CD1c-positive myeloid dendritic cell (primary cell): ENCODE measurements around the gene TPR.

Experiments used
- DNase-seq: peaks from one replicate; pipeline ENCODE4 v3.0.0-alpha.2; 2016; ENCODE audit errors: extremely low spot score

Gene TPR

DNA sequence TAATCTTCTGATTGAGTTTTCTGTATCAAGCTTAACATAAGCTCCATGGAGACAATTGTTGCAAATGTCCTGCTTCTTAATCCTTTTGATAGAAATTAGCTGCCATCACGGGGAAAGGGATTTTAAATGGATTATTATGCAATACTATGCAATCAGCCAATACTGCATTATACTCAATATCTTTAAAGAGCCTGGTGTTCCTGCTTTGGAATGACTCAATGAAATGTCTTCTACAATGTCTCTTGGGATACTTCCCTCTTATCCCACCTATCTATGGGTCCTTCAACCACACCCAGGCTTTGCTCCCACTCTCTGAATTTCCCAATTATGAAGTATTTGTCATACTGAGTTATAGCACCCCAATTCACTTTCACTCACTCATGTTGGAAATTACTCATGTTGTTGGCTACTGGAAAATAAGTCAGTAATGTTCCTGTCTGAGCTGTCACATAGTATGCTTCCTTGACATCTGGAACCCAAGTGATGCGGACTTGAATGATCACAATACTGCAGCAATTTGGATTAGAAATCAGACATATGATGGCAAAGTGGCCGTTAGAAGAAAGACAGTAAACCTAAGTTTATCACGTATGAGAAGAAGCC, 85.0 kb downstream of the TPR start:
- no peak for DNase-seq

DNA sequence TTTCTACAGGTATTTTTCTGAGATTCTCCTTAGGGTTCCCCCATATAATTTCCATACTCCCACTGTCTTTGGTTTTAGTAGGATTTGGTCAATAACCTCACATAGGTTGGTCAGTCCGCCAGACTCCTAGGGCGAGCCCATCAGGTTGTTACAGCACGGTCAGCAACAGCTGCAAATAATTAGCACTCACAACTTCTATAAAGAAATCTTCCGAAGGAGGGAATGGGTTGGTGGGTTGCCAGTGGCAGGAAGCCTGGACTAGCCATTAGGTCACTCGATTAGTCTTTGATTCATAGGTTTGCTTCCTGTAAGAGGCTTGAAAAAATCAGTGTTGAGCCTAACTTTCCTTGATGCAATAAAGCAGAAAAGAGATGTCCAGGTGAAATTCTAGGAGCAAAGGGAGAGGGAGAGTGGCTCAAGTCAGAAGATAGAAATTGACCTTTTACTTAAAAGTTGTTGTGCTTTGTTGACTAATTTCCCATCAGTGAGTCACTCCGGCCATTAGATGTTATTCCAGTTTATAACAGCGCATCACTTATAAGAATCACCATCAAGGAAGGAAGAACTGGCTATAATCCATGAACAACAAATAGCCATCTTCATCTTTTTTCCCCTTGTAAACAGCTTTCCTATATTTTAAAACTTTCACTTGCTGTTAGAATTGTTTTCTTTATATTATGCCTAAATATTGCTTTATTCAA, 88.3 kb downstream of the TPR start:
- no peak for DNase-seq

DNA sequence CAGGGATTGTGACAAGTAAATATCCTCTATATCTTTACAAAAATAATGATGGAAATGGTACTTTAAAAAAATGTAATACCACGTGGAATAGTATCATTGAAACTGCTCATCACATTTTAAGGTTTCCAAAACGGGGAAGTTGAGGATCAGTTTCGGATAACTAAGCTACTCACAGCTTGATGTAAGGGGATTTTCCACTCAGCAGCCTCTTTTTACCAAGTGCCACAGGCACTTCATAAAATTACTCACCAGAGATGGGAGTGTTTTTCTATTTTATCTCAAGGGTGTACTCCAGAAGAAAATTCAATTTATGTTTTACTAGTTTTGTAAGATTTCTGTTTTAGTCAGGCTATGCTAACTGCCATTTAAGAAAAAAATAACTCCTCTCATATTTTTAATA, 91.7 kb downstream of the TPR start:
- no peak for DNase-seq

DNA sequence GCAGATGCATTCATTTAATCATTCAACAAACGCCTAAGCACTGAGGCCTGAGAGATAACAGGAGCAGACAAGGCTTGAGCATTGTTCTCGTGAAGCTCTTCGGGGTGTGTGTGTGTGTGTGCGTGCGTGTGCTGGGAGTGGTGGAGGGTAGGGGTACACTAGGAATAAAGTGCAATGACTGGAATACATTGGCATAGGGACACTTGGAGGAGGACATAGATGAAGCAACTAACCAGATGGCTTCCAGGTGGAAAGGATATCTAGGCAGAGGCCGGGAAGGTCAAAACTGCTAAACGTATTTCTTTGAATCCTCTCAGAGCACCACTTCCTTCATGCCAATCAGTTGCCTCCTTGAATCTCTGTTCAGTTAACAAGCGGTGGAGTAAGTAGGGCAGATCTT, 92.6 kb downstream of the TPR start:
- DNase-seq, result no peak

DNA sequence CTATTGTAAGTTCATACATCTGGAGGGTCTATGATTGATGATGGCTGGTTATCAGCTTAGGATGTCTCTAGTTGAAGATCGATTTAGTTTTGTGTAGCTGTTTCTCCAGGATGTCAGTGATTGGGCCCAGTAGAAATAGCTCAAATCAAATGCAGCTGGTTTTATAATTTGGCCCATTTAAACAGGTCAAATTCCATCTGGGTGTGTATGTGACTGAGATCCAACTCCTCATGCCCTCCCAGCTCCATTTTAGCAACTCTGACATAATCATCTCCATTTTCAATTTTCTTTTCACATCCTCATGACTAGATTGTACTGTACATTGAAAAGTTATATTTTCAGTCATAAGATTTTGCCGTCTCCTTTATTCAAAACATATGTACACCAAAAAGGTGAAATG, 99.2 kb downstream of the TPR start:
- DNase-seq, result no peak

DNA sequence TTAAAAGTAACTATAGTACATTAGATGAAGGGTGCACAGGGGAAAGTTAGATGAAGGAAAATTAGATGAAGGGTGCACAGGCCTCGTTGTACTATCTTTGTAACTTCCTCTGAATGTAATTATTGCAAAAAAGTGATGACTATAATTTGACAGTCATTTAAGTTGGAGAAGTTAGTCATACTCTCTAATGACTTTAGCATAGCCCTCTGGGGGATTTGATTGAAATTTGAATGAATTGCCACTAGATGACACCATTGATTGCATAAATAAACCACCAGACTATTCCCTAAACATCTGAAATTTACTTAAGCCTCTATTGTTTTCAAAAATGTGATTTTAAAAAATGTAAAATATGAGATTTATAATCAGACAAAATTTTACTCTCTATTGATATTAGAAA, 102.6 kb downstream of the TPR start:
- DNase-seq, result no peak

DNA sequence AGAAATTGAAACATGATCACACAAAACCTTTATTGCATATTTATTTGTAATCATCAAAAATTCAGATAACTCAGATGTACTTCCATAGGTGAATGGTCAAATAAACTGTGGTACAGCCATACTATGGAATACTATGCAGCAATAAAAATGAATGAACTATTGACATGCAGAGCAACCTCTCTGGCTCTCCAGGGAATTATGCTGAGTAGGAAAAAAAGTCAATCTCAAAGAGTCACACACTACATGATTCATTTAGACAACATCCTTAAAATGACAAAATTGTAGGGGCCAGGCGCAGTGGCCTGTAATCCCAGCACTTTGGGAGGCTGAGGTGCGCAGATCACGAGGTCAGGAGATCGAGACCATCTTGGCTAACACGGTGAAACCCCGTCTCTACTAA, 104.0 kb downstream of the TPR start:
- DNase-seq, result no peak
